ENCODE results near the gene IL34. TPM values are rescaled to one million over a fixed set of nuclear protein-coding genes. Genes with fewer than 3 reads are reported as not detected.

Gene IL34
- total RNA-seq, 1 donor from 2014 or later, result 1.5 TPM

- intact Hi-C loops (cut with micrococcal nuclease), result no loop called here
- DNase-seq, result peak; percentile 72
- ATAC-seq, result peak; percentile 86
These were observed 7.7 kb downstream of the IL34 start for GRCh38 chr16:70653809-70654771.

GRCh38 chr16:70656065-70656711 is 9.8 kb downstream of the IL34 start:
- ATAC-seq, result no peak
- DNase-seq, result no peak
- intact Hi-C loops (cut with micrococcal nuclease), result no loop called here

GRCh38 chr16:70656712-70657263 is 10.4 kb downstream of the IL34 start:
- intact Hi-C loops (cut with micrococcal nuclease), result no loop called here
- ATAC-seq (no peak), DNase-seq (no peak)

- ATAC-seq, result no peak
- intact Hi-C loops (cut with micrococcal nuclease), result no loop called here
These were observed 11.6 kb downstream of the IL34 start for GRCh38 chr16:70657956-70658355.

GRCh38 chr16:70658921-70659320 is 12.6 kb downstream of the IL34 start:
- intact Hi-C loops (cut with micrococcal nuclease), result no loop called here
- no peak for DNase-seq
- no peak for ATAC-seq

More at GRCh38 chr16:70657956-70658355, 11.6 kb downstream of the IL34 start:
- no peak for DNase-seq

- ATAC-seq (no peak), DNase-seq (no peak)
- intact Hi-C loops (cut with micrococcal nuclease), result no loop called here
These were observed 13.2 kb downstream of the IL34 start for GRCh38 chr16:70659546-70659945.

- intact Hi-C loops (cut with micrococcal nuclease), result no loop called here
These were observed 13.8 kb downstream of the IL34 start for GRCh38 chr16:70659953-70660671.

GRCh38 chr16:70660672-70661350 is 14.5 kb downstream of the IL34 start:
- ATAC-seq (peak; percentile 8), DNase-seq (no peak)
- intact Hi-C loops (cut with micrococcal nuclease), result no loop called here

More at GRCh38 chr16:70659953-70660671, 13.8 kb downstream of the IL34 start:
- ATAC-seq, result no peak
- DNase-seq, result no peak

- intact Hi-C loops (cut with micrococcal nuclease), result no loop called here
- no peak for ATAC-seq
- DNase-seq, result no peak
These were observed 15.2 kb downstream of the IL34 start for GRCh38 chr16:70661534-70661917.

- DNase-seq (no peak), ATAC-seq (peak; percentile 41)
- intact Hi-C loops (cut with micrococcal nuclease), result no loop called here
These were observed 15.7 kb downstream of the IL34 start for GRCh38 chr16:70661918-70662641.

- no peak for ATAC-seq
- DNase-seq, result no peak
- intact Hi-C loops (cut with micrococcal nuclease), result no loop called here
These were observed 16.7 kb downstream of the IL34 start for GRCh38 chr16:70662991-70663523.

GRCh38 chr16:70663524-70664324 is 17.4 kb downstream of the IL34 start:
- DNase-seq (no peak), ATAC-seq (no peak)
- intact Hi-C loops (cut with micrococcal nuclease), result no loop called here

GRCh38 chr16:70664325-70665112 is 18.2 kb downstream of the IL34 start:
- intact Hi-C loops (cut with micrococcal nuclease), result no loop called here
- DNase-seq, result no peak
- peak; percentile 3 for ATAC-seq

GRCh38 chr16:70665113-70665694 is 18.8 kb downstream of the IL34 start:
- ATAC-seq (no peak), DNase-seq (no peak)
- intact Hi-C loops (cut with micrococcal nuclease), result no loop called here

GRCh38 chr16:70665806-70666735 is 19.7 kb downstream of the IL34 start:
- ATAC-seq (no peak), DNase-seq (no peak)
- intact Hi-C loops (cut with micrococcal nuclease), result no loop called here
